Parathyroid adenoma (tissue), 2 donors: ENCODE data around the gene KIF11.
"Not testable (repeated sequence)": the region's sequence is repeated elsewhere in the genome, so short reads cannot be mapped to it uniquely, and the experiment has no call there.

Source experiments
- H2AFZ ChIP-seq: fragments of 300-600 bp; sonication (generic); one replicate; pipeline ENCODE4 v1.7.0; 2017; ENCODE audit warnings: antibody characterized with exemption, mild to moderate bottlenecking
- H3K27ac ChIP-seq: fragments of 300-600 bp; sonication (generic); one replicate; pipeline ENCODE4 v1.7.0; 2017
- H3K27me3 ChIP-seq: fragments of 300-600 bp; sonication (generic); one replicate; pipeline ENCODE4 v1.7.0; 2017; ENCODE audit warnings: low read length; ENCODE audit not compliant: control insufficient read depth, insufficient read depth
- H3K36me3 ChIP-seq: fragments of 300-600 bp; sonication (generic); one replicate; pipeline ENCODE4 v1.7.0; 2017; ENCODE audit warnings: low read length; ENCODE audit not compliant: control insufficient read depth, insufficient read depth
- H3K4me1 ChIP-seq: fragments of 300-600 bp; sonication (generic); one replicate; pipeline ENCODE4 v1.7.0; 2017; ENCODE audit warnings: control low read depth
- H3K4me2 ChIP-seq: fragments of 300-600 bp; sonication (generic); one replicate; pipeline ENCODE4 v1.7.0; 2017; ENCODE audit warnings: low read length
- H3K4me3 ChIP-seq: fragments of 300-600 bp; sonication (generic); one replicate; pipeline ENCODE4 v1.7.0; 2017; ENCODE audit warnings: low read depth, low read length
- H3K79me2 ChIP-seq: fragments of 300-600 bp; sonication (generic); one replicate; pipeline ENCODE4 v1.7.0; 2017; ENCODE audit warnings: control low read depth
- H3K9ac ChIP-seq: fragments of 300-600 bp; sonication (generic); one replicate; pipeline ENCODE4 v1.7.0; 2017; ENCODE audit warnings: mild to moderate bottlenecking
- H3K9me3 ChIP-seq: fragments of 300-600 bp; sonication (generic); one replicate; pipeline ENCODE4 v1.7.0; 2017; ENCODE audit warnings: low read length; ENCODE audit not compliant: control insufficient read depth
- CTCF ChIP-seq: fragments of 300-600 bp; sonication (generic); IDR thresholded peaks from one replicate; pipeline ENCODE4 v1.7.0; 2017; ENCODE audit warnings: antibody characterized with exemption, mild to moderate bottlenecking
- donor health status: primary hyperparathyroidism.

KIF11 gene

DNA sequence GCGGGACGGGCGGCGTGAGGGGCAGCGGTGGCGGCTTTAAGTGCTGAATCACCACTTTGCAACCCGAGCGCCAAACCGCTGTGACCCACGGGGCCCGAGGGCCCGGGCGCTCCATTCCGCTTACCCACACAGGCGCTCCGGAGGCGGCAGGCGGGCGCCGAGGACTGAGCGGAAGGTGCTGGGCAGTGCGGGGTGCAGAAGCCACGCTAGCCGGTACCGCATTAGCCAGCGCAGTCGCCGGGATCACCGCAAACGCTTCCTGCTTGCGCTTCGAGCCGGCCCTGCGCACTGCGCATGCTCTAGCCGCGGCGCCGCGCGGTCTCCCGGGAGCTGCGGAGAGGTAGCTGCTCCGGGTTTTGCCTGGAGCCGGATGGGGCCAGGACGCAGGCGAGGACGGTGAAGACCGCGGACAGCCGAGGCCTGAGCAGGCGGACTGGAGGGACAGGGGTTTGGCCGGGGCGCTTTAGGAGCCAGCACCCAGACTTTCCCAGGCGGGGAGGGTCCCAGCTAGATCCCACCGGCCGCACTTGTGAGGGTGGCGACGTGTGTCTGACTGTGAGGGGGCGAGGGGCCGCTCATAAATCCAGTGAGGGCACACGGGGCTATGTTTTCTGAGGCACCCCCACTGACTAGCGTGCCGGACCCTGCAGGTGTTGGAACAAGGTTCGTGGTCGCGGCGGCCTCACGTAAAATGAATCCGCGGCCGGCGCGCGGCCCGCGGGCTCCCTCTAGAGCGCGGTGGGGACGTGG is 19.0 kb upstream of the KIF11 start, which contains the start of gene IDE:
Gene IDE (minus strand): TSS at position 296 of the 750 bp plus-strand sequence. CDS start 74 bp downstream, at position 222.
- no peaks in the 10 kb centered on the region for H3K27me3 ChIP-seq
- H2AFZ ChIP-seq = peak within 1 kb of the TSS; percentile 98
- H3K9me3 ChIP-seq = no peaks in the 10 kb centered on the region
- peak; percentile 93 for TF ChIP-seq CTCF
- H3K27ac ChIP-seq = peak within 1 kb of the TSS; percentile 83
- H3K4me1 ChIP-seq = peaks cover 16% of the 10 kb centered on the region
- no peaks in the 10 kb centered on the region for H3K36me3 ChIP-seq
- H3K79me2 ChIP-seq = no peaks in the 10 kb centered on the region
- H3K4me3 ChIP-seq = peak within 1 kb of the TSS; percentile 93
- H3K4me2 ChIP-seq = peak within 1 kb of the TSS; percentile 100
- H3K9ac ChIP-seq = peak within 1 kb of the TSS; percentile 93

DNA sequence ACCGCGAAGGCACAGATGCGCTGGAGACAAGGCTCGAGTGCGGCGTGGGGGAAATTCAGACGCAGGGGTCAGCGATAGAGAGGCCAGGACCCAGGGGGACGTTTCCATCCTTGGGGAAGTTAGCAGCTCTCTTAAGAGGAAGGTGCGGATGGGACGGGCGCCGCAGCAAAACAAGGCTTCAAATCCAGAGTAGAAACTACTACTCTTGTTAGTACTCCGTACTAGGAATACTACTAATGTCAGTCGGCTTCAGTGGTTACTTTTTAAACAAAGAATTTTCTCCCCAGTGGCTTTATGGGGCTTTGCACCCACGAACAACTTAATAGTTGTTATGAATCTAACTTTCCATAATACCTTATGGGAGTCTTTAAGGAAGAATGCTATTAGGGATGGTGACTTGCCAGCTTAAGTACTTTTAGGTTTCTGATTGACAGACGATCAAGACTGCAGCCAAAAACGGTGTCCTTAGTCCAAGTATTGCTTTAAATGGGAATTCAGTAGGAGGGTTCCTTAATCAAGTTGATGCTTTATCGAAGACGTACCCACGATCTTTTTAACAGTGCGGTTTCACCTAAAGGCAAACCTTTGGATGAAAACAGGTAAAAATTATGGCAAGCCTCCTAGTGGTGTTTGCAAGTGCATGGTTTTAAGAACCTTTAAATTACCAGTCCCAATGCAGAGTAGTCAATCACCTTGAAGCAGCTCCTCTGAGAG is 18.2 kb upstream of the KIF11 start:
- Histone ChIP-seq H3K27me3 (no peaks in the 10 kb centered on the region), H3K4me2 (peak overlapping the region; percentile 100), H3K9me3 (no peaks in the 10 kb centered on the region), H3K27ac (peak overlapping the region; percentile 83), H2AFZ (peak overlapping the region; percentile 98), H3K4me3 (peak overlapping the region; percentile 93), H3K9ac (no peak overlapping the region), H3K36me3 (no peaks in the 10 kb centered on the region), H3K4me1 (peaks cover 15% of the 10 kb centered on the region), H3K79me2 (no peaks in the 10 kb centered on the region)
- no peak for TF ChIP-seq CTCF

GRCh38 chr10:92575961-92576360 is 17.0 kb upstream of the KIF11 start:
- no peak overlapping the region for H3K9ac ChIP-seq
- no peaks in the 10 kb centered on the region for H3K9me3 ChIP-seq
- no peaks in the 10 kb centered on the region for H3K79me2 ChIP-seq
- H3K4me1 ChIP-seq = peaks cover 8% of the 10 kb centered on the region
- no peaks in the 10 kb centered on the region for H3K36me3 ChIP-seq
- H3K4me2 ChIP-seq = no peak overlapping the region
- H3K4me3 ChIP-seq = no peak overlapping the region
- H3K27ac ChIP-seq = no peak overlapping the region
- no peak for TF ChIP-seq CTCF
- no peaks in the 10 kb centered on the region for H3K27me3 ChIP-seq
- H2AFZ ChIP-seq = no peak overlapping the region

DNA sequence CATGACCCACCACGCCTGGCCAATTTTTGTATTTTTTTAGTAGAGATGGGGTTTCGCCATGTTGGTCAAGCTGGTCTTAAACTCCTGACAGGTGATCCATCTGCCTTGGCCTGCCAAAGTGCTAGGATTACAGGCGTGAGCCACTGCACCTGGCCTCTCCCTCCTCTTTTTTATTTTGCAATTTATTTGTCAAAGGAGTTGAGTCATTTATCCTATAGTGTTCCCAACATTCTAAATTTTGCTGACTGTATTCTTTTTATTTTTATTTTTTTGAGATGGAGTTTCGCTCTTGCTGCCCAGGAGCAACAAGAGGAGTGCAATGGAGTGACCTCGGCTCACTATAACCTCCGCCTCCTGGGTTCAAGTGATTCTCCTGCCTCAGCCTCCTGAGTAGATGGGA is 10.6 kb upstream of the KIF11 start:
- H3K36me3 ChIP-seq, H3K9me3 ChIP-seq, H3K79me2 ChIP-seq, H3K9ac ChIP-seq, H3K27ac ChIP-seq, H3K27me3 ChIP-seq, H2AFZ ChIP-seq, H3K4me1 ChIP-seq, H3K4me2 ChIP-seq, H3K4me3 ChIP-seq: not testable (repeated sequence)

- Histone ChIP-seq H3K27me3 (no peaks in the 10 kb centered on the region), H2AFZ (peak overlapping the region; percentile 94), H3K4me1 (no peaks in the 10 kb centered on the region), H3K36me3 (no peaks in the 10 kb centered on the region), H3K79me2 (no peaks in the 10 kb centered on the region), H3K4me3 (no peak overlapping the region), H3K27ac (peak overlapping the region; percentile 92), H3K9me3 (no peaks in the 10 kb centered on the region), H3K9ac (no peak overlapping the region), H3K4me2 (no peak overlapping the region)
- TF ChIP-seq CTCF = no peak
Observed at GRCh38 chr10:92590623-92591549, 2.0 kb upstream of the KIF11 start.
